Right forelimb (tissue), 1 donor: ENCODE results near the gene IL22RA2.
"Not testable (repeated sequence)": the region's sequence is repeated elsewhere in the genome, so short reads cannot be mapped to it uniquely, and the experiment has no call there.

Experiments used
- DNase-seq: peaks from one replicate; pipeline ENCODE4 v3.0.0-alpha.2; 2018

The IL22RA2 gene

GRCh38 chr6:137173501-137173900, at the start of gene IL22RA2:
TSS of gene IL22RA2 (minus strand) at chr6:137173644. CDS start at chr6:137161749, 11,895 bp downstream.
- DNase-seq: no peak

DNA sequence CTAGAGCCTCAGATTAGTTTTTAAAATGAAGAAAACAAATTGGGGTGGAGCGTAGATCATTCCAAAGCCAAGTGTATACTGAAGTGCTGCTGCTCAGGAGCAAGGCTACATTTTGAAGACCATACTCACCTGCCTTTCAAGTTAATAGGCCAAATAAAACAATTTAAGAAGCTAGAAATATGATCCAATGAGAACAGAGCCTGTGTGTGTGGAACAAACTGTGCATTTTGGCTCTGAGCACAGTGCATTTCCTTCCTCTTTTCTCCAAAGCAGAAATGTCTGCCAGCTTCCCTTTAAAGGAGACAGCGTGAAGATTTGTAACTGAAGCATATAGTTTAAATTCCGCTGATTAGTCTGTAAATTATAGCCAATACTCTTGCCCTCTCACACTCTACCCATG, 48.9 kb upstream of the IL22RA2 start:
- no peak for DNase-seq

DNA sequence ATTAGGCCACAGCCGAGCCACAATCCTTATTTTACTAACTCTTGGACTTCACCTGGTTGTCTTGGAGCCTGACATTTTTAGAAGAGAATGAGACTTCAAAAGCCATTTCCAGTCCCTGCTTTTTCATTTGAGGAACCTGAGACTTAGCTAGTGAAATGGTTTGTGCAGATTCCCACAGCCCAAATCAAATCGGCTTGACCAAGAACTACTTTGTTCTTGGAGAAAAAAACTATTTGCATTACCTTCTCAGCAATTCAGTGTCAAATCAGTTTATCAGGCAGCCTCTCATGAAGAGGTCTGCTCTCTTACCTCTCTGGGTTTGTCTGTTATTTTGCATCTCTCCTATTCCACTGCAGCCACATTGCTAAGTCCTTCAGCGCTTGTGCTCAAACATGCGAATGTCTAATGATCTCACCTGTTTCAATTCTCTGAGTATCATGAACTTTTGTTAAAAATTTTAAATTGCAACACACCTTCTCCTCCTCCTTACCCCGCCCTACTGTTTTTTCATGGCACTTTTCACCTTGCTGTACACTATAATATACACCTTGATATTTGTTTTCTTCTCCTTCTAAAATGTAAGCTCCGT, 46.3 kb upstream of the IL22RA2 start:
- DNase-seq: no peak

DNA sequence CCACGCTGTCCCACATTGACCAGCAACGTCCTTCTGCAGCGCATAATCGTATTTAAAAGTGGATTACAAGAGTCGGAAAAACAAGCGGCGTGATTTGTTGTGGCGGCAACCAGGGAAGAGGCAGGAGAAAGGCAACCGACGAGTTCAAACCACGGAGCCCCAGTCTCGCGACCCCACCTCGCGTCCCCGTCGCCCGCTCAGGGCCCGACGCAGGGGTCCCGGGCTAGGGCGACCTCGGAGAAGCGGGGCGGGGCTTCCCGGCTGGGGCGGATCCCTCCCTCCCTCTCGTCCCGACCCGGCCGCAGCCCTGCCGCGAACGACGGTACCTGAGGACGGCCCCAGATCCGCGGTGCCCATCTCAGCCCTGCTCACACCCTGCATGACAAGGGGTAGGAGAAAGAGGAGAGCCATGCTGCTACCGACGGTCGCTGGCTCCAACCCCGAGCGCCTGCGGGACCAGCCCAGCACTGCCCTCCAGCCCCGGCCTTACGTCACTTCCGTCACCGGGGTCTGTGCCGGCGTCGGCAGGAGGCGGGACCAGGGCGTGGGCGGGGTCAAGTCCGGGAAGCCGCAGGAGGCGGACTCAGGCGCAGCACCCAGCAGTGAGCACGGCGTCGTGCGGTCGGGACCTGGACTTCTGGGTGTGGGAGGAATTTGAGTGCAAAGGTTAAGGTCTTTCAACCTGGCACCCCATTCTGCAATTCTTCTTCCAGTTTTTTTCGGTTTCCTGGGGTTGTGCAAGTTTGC, 45.6 kb upstream of the IL22RA2 start, which contains the start of gene IFNGR1:
Gene IFNGR1 (minus strand): TSS at position 469 of the 747 bp plus-strand sequence. CDS start 58 bp downstream, at position 411.
- DNase-seq: peak; percentile 98

DNA sequence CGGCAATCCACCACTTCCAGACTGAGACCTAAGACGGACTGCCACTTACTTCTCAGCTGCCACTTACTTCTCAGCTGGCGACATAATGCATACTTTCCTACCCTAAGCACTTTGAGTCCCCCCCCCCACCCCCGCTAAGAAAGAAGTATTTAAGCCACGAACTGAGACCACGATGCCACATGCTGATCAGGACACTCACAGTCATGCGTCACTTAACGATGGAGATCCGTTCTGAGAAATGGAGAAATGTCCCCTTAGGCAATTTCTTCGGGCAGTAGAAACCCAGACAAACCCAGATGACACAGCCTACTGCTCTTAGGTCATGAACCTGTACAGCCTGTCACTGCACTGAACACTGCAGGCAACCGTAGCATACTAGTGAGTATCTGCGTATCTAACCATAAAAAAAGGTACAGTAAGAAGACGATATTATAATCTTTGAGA, 45.1 kb upstream of the IL22RA2 start:
- no peak for DNase-seq

GRCh38 chr6:137217801-137218472, 44.5 kb upstream of the IL22RA2 start:
- no peak for DNase-seq

GRCh38 chr6:137216875-137217553, 43.6 kb upstream of the IL22RA2 start:
- DNase-seq: no peak

- DNase-seq: no peak
These were observed 42.7 kb upstream of the IL22RA2 start for GRCh38 chr6:137216106-137216505.

DNA sequence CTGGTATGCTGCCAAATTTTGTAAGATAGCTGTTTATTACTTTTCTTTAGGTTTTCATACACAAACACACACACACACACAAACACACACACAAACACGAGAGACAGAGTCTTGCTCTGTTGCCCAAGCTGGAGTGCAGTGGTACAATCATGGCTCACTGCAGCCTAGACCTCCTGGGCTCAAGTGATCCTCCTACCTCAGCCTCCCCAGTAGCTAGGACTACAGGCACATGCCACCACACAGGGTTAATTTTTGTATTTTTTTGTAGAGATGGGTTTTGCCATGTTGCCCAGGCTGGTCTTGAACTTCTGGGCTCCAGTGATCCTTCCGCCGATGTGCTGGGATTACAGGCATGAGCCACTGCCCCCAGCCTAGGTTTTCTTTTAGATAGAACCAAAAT, 42.2 kb upstream of the IL22RA2 start:
- DNase-seq: not testable (repeated sequence)

- DNase-seq: no peak
These were observed 41.5 kb upstream of the IL22RA2 start for GRCh38 chr6:137214931-137215330.

- no peak for DNase-seq
These were observed 40.4 kb upstream of the IL22RA2 start for GRCh38 chr6:137213813-137214212.

GRCh38 chr6:137213331-137213740, 39.9 kb upstream of the IL22RA2 start:
- no peak for DNase-seq

GRCh38 chr6:137211910-137212309, 38.5 kb upstream of the IL22RA2 start:
- no peak for DNase-seq

DNA sequence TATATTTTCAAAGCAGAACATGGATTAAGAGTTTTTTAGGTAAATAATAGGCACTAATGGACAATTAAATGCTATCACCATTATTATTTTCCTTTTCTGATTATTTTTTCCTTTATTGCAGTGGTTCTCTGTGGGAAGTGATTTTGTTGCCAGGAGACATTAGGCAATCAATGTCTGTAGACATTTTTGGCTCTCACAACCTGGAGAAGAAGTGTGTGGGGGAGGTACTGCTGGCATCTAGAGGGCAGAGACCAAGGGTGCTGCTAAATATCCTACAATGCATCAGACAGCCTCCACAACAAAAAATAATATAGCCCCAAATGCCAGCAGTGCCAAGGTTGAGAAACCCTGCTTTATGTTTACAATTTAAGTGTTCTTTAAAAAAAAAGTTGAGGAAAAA, 37.5 kb upstream of the IL22RA2 start:
- no peak for DNase-seq

GRCh38 chr6:137208279-137208678, 34.8 kb upstream of the IL22RA2 start:
- DNase-seq: no peak

GRCh38 chr6:137207457-137207856, 34.0 kb upstream of the IL22RA2 start:
- not testable (repeated sequence) for DNase-seq

DNA sequence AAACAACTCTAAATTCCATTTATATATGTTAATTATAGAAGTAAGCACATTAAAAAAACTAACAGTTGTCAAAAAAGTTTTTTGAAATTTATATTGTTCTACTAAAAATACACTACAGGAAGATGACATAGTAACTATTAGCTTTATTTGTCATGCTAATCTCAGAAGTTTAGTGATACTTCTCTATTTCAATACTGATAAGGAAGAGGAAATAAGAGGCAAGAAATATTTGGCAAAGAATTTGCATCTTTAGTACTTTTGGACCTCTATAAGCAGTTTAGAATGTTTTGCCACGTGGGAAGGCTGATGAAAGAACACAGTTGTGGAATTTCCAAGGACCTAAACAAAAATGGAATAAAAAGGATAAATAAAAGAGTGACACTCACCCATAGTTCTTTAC, 33.1 kb upstream of the IL22RA2 start:
- DNase-seq: no peak

DNA sequence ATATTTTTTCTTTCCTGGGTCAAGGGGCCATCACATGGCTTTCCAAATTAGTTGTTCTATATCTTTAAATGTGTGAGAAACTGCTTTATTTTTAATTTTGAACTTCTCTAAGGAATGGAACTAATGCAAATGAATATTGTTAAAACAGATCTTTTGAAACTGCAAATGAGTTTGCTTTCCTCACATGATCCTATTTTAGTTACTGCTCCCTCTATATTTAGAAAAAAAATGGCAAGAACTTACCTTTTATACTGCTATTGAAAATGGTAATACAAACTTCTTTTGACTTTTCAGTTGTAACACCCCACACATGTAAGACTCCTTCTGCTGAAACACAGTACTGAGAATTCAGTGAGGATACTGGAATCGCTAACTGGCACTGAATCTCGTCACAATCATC, 29.8 kb upstream of the IL22RA2 start:
- DNase-seq: no peak

DNA sequence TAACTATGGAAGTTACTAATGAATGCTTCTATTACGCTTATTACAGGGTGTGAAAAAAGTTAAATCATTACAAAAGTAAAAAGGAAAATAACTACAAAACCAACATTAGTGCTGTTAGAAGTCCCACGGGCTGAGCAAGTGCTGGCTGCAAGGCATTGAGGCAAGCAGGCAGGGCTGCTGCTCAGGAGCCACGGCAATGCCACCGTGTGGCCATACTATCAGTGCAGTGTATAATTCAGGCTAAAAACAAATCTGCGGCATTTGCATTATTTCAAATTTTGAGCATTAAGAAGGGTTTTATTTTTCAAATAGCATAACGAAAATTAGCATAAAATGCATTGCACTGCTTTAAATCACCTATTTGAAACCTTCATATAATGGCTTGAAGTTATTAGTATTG, 28.6 kb upstream of the IL22RA2 start:
- DNase-seq: no peak

DNA sequence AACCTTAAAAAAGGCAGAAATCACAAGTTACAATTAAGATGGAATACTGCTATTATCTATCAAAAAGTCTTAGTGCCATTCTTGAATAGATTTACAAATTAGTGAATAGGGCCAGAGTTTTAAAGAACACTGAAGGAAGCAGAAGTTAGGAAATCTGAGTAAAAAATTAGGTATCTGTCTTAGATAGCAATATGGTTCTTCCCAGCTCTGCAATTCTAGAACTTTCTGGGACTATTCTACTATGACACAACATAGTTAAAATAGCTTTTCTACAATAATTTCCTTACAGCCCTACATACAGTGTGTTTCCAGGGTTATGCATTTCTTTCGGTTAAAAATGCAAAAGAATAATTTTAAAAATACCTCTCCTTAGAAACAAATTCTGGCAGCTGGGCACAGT, 27.6 kb upstream of the IL22RA2 start:
- DNase-seq: no peak

GRCh38 chr6:137200288-137200687, 26.8 kb upstream of the IL22RA2 start:
- no peak for DNase-seq

- no peak for DNase-seq
These were observed 24.5 kb upstream of the IL22RA2 start for GRCh38 chr6:137197684-137198645.
